Erythroblast (primary cell): ENCODE measurements around the gene PLIN4.
"Not testable (repeated sequence)": the region's sequence is repeated elsewhere in the genome, so short reads cannot be mapped to it uniquely, and the experiment has no call there.

Experiments used
- DNase-seq, 2 experiments: peaks; one replicate each; lab custom pipeline; 2025; lab: John Stamatoyannopoulos, UW
- GATA1 ChIP-seq: IDR thresholded peaks from 2 replicates; pipeline ENCODE4 v1.6.1; 2011; ENCODE audit warnings: low read depth, mild to moderate bottlenecking, control low read depth, low read length, moderate library complexity
- POLR2A ChIP-seq: IDR thresholded peaks from 2 replicates; pipeline ENCODE4 v1.6.1; 2011; ENCODE audit warnings: mild to moderate bottlenecking, low read length

PLIN4 gene

GRCh38 chr19:4539693-4540581 is 21.7 kb upstream of the PLIN4 start, which contains the start of gene LRG1:
Gene LRG1, minus strand, starts transcription at chr19:4540036. Its CDS starts 23 bp downstream, at chr19:4540013.
- no peak for DNase-seq
- no peak for TF ChIP-seq GATA1
- TF ChIP-seq POLR2A: peak; percentile 33

GRCh38 chr19:4539169-4539692 is 20.9 kb upstream of the PLIN4 start:
- no peak for TF ChIP-seq GATA1
- no peak for TF ChIP-seq POLR2A
- no peak for DNase-seq

DNA sequence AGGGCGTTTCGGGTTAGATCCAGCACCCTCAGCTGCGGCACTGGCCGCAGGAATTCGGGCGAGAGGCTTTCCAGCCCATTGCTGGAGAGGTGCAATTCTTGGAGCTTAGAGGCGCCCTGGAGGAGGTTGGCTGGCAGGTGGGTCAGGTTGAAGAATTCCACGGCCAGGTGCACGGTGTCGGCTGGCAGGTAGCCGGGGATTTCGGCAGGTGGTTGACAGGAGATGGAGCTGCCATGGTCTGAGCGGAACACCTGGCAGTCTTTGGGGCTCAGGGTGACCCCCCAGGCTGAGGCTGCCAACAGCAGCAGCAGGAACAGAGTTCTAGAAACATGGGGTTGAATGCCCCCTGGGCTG is 20.3 kb upstream of the PLIN4 start:
- DNase-seq: no peak
- TF ChIP-seq GATA1 (no peak), POLR2A (no peak)

GRCh38 chr19:4537953-4538600 is 19.8 kb upstream of the PLIN4 start:
- no peak for DNase-seq
- TF ChIP-seq GATA1 (no peak), POLR2A (no peak)

DNA sequence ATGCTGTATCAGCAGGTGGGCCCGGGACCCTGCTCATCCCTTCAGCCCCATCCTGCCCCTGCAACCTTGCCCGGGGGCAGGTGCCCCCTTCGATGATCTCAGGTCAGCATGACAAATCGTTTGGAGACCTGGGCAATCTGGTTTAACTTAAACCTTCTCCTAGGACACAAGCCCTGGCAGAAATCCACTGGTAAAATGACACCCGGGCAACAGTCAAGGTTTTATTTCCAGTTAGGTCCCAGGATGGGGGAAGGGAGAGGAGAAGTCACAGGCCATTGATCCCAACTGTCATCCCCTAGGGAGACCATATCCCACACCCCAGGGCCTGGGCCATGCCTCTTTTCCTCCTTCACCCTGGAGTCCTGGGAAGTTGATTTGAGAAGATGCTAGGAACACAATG is 18.5 kb upstream of the PLIN4 start:
- no peak for DNase-seq
- no peak for TF ChIP-seq GATA1
- TF ChIP-seq POLR2A: no peak

GRCh38 chr19:4534836-4535658 is 16.8 kb upstream of the PLIN4 start, which contains the start of gene PLIN5:
Gene PLIN5, minus strand, starts transcription at chr19:4535224. Its CDS starts 1,150 bp downstream, at chr19:4534074.
- TF ChIP-seq POLR2A (no peak), GATA1 (no peak)
- DNase-seq: peak; percentile 89

DNA sequence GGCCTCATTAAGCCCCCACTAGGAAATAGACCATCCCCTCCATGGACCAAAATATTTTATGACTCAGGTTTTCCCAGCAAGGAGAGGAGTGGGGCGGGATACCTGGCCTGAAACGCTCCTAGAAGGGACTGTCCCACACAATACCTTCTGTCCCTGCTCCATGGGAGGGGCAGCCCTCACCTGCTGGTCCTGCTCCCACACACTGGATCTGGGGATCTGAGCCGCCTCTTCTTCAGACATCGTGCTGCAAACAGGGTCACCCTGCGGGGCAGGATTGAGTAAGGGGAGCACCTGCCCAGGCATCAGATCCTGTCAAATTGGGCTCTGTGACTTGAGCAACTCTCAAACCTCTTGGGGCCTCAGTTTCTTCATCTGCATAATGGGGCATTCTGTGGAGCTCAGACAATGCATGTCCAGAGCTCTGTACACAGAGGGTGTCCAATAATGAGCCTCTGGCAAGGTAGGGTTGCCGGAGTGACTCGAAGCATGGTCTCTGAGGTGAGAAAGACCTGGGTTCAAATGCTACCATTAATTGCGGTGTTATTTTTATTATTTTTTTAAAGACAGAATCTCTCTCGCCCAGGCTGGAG is 15.6 kb upstream of the PLIN4 start:
- no peak for TF ChIP-seq POLR2A
- no peak for TF ChIP-seq GATA1
- DNase-seq: no peak

GRCh38 chr19:4533334-4533733 is 15.0 kb upstream of the PLIN4 start:
- TF ChIP-seq GATA1: no peak
- TF ChIP-seq POLR2A: no peak
- no peak for DNase-seq

DNA sequence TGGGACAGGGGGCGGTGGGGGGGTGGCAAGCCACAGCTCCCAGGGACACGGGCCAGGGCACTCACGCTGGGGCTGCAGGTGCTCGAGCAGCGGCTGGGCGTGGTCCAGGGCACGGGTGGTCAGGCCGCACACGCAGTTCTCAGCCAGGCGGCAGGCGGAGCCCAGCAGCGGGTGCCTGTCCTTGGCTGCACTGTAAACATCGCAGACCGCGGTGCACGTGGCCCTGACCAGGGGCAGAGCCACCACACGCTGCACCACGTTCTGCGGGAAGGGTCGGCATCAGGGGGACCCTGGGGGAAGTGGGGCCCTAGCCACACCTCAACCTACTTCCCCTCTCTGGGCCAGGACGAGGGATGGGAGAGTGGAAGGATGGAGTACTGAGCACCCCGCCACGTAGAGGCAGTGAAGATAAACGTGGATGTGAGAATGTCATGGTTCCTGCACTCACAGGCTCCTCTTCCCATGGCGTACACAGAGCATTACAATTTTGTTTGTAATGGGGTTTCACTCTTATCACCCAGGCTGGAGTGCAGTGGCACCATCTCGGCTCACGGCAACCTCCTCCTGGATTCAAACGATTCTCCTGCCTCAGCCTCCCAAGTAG is 13.4 kb upstream of the PLIN4 start:
- no peak for DNase-seq
- TF ChIP-seq GATA1: no peak
- TF ChIP-seq POLR2A: no peak

DNA sequence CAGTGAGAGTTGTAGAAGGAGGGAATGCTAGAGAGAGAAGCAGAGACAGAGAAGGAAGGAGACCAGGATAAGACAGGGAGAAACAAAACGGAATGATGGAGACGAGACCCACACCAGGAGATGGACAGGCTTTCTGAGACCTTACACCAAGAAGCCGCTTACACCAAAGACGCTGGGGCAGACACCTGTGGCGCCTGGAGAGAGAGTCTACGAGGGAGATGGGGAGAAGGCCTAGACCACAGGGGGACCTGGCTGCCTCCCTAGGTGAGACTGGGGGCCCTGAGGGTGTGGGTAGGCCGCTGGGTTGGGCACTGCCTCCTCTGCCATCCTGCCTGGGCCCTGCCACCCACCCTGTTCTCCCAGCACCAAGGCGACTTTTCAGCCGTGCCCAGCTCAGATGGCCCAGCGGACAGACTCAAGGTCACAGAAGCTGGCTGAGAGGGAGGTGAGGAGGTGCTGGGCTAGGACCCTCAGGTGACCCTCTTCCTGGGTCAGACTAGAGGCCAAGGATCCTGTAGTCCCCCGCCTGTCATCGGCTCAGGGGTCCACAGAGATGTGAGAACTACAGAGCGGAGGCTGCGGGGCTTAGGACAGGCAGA is 11.7 kb upstream of the PLIN4 start:
- no peak for TF ChIP-seq POLR2A
- TF ChIP-seq GATA1: no peak

DNA sequence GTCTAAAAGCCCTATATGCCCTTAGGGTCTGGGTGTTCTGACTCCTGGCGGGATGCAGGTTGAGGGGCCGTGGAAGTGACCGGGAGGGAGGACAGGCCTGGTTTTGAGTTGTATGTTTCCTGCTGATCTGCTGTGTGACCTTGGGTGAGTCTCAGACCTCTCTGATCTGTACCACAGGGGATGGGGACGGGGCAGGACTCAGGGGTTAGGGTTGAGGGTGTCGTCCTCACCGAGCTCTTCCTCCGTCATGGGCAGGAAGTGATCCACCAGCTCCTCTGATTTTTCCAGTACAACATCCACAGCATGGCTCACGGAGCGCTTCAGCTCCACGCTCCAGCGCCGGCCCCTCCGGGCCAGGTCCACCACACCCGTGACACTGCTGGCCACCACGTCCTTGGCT is 10.6 kb upstream of the PLIN4 start:
- TF ChIP-seq GATA1 (no peak), POLR2A (no peak)
- no peak for DNase-seq

More for the DNA sequence above, 11.7 kb upstream of the PLIN4 start:
- DNase-seq: no peak

GRCh38 chr19:4527377-4527776 is 9.1 kb upstream of the PLIN4 start:
- DNase-seq: not testable (repeated sequence)
